GM15510 (cell line): ENCODE data around the gene DNAJB5.

Source experiments
- POLR2A ChIP-seq: IDR thresholded peaks from 3 replicates; pipeline ENCODE4 v1.6.1; 2011; ENCODE audit warnings: borderline replicate concordance; ENCODE audit not compliant: insufficient read length; ENCODE audit errors: extremely low read depth

DNAJB5 gene

GRCh38 chr9:35002623-35003022 lies 13.1 kb downstream of the DNAJB5 start:
- TF ChIP-seq POLR2A = no peak

GRCh38 chr9:35010351-35010958 lies 20.9 kb downstream of the DNAJB5 start:
- TF ChIP-seq POLR2A = no peak

GRCh38 chr9:35014517-35014916 lies 25.0 kb downstream of the DNAJB5 start:
- TF ChIP-seq POLR2A = no peak

- no peak for TF ChIP-seq POLR2A
Measured at GRCh38 chr9:35026671-35027070, 37.1 kb downstream of the DNAJB5 start.

DNA sequence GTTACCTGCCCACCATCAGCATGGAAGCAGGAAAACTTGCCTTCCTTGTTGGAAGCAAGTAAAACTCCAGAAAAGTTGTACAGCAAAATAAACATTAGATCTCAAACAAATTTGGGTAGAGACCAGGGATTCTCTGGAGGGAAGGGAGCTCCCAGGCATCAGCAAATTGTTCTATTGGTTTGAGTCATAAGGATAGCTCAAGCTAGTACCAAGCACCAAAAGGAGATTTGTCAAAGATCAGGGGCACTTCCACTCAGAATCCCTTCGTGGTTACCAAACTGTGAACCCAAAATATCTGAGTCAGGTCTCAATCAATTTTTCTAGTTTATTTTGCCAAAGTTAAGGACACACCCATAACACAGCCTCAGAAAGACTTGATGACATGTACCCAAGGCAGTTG lies 37.8 kb downstream of the DNAJB5 start:
- TF ChIP-seq POLR2A = no peak

DNA sequence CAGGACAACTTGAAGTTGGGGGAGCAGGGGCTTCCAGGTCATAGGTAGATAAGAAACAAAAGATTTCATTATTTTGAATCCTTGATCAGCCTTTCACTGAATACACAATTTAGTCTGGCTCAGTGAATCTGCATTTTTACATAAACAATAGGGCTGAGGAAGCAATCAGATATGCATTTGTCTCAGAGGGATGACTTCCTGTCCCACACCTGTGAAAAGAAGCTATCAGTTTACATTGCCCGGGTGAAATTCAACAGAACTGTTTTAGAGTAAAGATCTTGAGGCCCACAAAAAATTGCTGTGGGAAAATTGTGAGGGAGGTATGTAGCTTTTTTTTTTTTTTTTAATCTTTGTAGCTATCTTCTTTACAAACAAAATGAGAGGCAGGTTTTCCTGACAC lies 38.3 kb downstream of the DNAJB5 start:
- TF ChIP-seq POLR2A = no peak

GRCh38 chr9:35028341-35028740 lies 38.8 kb downstream of the DNAJB5 start:
- TF ChIP-seq POLR2A = no peak

GRCh38 chr9:35029241-35029640 lies 39.7 kb downstream of the DNAJB5 start:
- TF ChIP-seq POLR2A = no peak

DNA sequence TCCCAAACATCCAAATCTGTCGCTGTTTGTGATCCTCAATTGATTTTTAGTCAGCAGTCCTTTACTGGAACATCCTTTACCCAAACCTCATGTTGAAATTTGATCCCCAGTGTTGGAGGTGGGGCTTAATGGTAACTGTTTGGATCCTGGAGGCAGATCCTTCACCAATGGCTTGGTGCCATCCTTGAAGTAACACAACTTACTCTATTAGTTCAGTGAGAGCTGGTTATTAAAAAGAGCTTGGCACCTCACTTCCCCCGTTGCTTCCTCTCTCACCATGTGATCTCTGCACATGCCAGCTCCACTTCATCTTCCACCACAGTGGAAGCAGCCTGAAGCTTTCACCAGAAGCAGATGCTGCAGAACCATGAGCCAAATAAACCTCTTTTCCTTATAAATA lies 40.3 kb downstream of the DNAJB5 start:
- no peak for TF ChIP-seq POLR2A

- no peak for TF ChIP-seq POLR2A
Measured at GRCh38 chr9:35033101-35033500, 43.6 kb downstream of the DNAJB5 start.

- TF ChIP-seq POLR2A = peak; percentile 12
Measured at GRCh38 chr9:35035851-35036701, 46.5 kb downstream of the DNAJB5 start.

GRCh38 chr9:35042081-35042604 lies 52.6 kb downstream of the DNAJB5 start:
- no peak for TF ChIP-seq POLR2A

- TF ChIP-seq POLR2A = no peak
Measured at GRCh38 chr9:35042891-35043545, 53.5 kb downstream of the DNAJB5 start.

DNA sequence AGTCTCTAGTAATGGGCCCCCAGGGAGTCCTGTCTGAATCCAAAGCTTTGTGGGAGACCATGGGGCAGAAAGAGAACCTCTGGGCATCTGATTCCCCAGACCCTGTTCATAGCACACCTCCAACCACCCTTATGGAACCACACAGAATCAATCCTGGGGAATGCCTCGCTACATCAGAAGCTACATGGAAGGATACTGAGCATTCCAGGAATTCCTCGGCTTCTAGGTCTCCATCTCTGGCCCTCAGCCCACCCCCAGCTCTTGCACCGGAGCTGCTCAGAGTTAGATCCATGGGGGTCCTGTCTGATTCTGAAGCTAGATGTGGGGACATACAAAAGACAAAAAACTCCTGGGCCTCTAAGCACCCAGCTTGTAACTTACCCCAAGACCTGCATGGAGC lies 54.5 kb downstream of the DNAJB5 start:
- no peak for TF ChIP-seq POLR2A
